ENCODE results near the gene FAM170B.

Gene FAM170B

DNA sequence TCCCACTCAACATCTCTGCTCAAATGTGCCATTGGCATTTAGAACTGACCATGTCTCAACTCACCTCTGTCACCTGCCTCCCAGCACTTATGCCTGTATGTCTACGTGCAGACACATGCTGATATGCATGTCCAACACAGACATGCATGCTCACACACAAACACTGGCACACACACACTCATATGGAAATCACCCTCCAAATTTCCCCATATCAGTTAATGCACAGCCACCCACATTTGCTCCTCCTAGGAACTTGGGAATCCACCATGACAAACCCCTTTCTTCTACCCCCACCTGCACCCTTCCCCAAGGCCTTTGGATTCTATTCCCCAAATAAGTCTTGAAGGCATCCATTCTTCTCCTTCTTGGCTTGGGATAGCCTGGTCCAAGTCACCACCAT lies 4.4 kb downstream of the FAM170B start:
- Histone ChIP-seq H3K36me3 (ENCODE audit: control insufficient read depth in 5 of 5, insufficient read depth in 5 of 5, low read length in 5 of 5) (no peaks in the 10 kb centered on the region), H3K9ac (ENCODE audit: low read length in 5 of 5) (no peak overlapping the region), H3K27me3 (ENCODE audit: control insufficient read depth in 5 of 5, insufficient read depth in 4 of 5, low read length in 5 of 5) (peaks cover 0 to 3% (median 0%) of the 10 kb centered on the region in 5 donors), H3K4me3 (ENCODE audit: low read depth in 1 of 5, low read length in 5 of 5) (no peak overlapping the region), H3K4me1 (ENCODE audit: control insufficient read depth in 5 of 5, insufficient read depth in 5 of 5, low read length in 5 of 5) (peaks cover 0 to 10% (median 0%) of the 10 kb centered on the region in 5 donors), H3K9me3 (ENCODE audit: control insufficient read depth in 5 of 5, low read length in 5 of 5) (no peaks in the 10 kb centered on the region), H3K27ac (ENCODE audit: low read depth, low read length) (no peak overlapping the region)

GRCh38 chr10:49128854-49129253 lies 5.0 kb downstream of the FAM170B start:
- H3K4me3 ChIP-seq (ENCODE audit: low read depth in 1 of 5, low read length in 5 of 5): no peak overlapping the region
- H3K27me3 ChIP-seq (ENCODE audit: control insufficient read depth in 5 of 5, insufficient read depth in 4 of 5, low read length in 5 of 5): peaks cover 0 to 3% (median 0%) of the 10 kb centered on the region in 5 donors
- no peak overlapping the region for H3K27ac ChIP-seq (ENCODE audit: low read depth, low read length)
- H3K4me1 ChIP-seq (ENCODE audit: control insufficient read depth in 5 of 5, insufficient read depth in 5 of 5, low read length in 5 of 5): peaks cover 0 to 5% (median 0%) of the 10 kb centered on the region in 5 donors
- no peak overlapping the region for H3K9ac ChIP-seq (ENCODE audit: low read length in 5 of 5)
- H3K36me3 ChIP-seq (ENCODE audit: control insufficient read depth in 5 of 5, insufficient read depth in 5 of 5, low read length in 5 of 5): no peaks in the 10 kb centered on the region
- no peaks in the 10 kb centered on the region for H3K9me3 ChIP-seq (ENCODE audit: control insufficient read depth in 5 of 5, low read length in 5 of 5)

DNA sequence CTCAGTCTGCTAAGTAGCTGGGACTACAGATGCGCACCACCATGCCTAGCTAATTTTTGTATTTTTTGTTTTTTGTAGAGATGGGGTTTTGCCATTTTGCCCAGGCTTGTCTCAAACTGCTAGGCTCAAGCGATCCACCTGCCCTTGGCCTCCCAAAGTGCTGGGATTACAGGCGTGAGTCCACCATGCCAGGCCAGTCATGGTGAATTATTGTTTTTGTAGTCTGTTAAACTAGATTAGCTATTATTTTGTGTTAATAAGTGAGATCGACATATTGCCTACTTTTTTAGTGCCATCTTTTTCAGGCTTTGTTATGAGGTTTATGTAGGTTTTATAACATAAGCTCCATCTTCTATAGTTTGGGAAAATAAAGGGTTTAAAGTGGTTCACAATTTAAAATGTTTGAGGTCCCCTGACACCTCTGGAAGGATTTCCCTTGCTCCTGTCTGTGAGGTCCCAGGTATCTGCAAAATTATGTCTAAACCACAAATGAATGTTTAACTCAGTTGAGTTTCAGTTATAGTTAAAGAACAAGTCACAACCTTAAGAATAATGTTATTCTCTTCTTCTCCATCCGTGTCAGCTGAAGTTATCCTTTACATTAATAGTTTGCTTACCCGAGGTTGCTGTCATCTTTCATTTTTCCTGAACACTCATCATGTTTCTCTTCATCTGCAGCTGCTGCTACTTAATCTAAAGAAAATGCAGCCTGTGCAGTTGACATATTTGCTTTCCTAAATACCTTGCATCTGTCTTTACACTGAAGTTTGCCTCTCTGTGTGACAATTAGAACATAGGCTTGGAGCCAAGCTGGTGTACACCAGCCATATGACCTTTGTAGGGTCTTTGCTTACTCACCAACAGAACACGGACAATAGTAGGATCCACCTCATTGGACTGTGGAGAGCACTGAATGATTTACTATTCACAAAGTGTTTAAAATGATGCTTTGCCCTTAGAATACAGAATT lies 9.6 kb downstream of the FAM170B start:
- Histone ChIP-seq H3K27ac (ENCODE audit: low read depth, low read length) (no peak overlapping the region), H3K4me1 (ENCODE audit: control insufficient read depth in 5 of 5, insufficient read depth in 5 of 5, low read length in 5 of 5) (no peaks in the 10 kb centered on the region), H3K4me3 (ENCODE audit: low read depth in 1 of 5, low read length in 5 of 5) (no peak overlapping the region), H3K9ac (ENCODE audit: low read length in 5 of 5) (no peak overlapping the region), H3K27me3 (ENCODE audit: control insufficient read depth in 5 of 5, insufficient read depth in 4 of 5, low read length in 5 of 5) (peaks cover 0 to 3% (median 0%) of the 10 kb centered on the region in 5 donors), H3K36me3 (ENCODE audit: control insufficient read depth in 5 of 5, insufficient read depth in 5 of 5, low read length in 5 of 5) (no peaks in the 10 kb centered on the region), H3K9me3 (ENCODE audit: control insufficient read depth in 5 of 5, low read length in 5 of 5) (no peaks in the 10 kb centered on the region)

GRCh38 chr10:49120911-49121310 lies 12.9 kb downstream of the FAM170B start:
- Histone ChIP-seq H3K4me3 (ENCODE audit: low read depth in 1 of 5, low read length in 5 of 5) (no peak overlapping the region), H3K36me3 (ENCODE audit: control insufficient read depth in 5 of 5, insufficient read depth in 5 of 5, low read length in 5 of 5) (no peaks in the 10 kb centered on the region), H3K27me3 (ENCODE audit: control insufficient read depth in 5 of 5, insufficient read depth in 4 of 5, low read length in 5 of 5) (no peaks in the 10 kb centered on the region), H3K4me1 (ENCODE audit: control insufficient read depth in 5 of 5, insufficient read depth in 5 of 5, low read length in 5 of 5) (peaks cover 0 to 13% (median 10%) of the 10 kb centered on the region in 5 donors), H3K9ac (ENCODE audit: low read length in 5 of 5) (no peak overlapping the region), H3K27ac (ENCODE audit: low read depth, low read length) (no peak overlapping the region), H3K9me3 (ENCODE audit: control insufficient read depth in 5 of 5, low read length in 5 of 5) (no peaks in the 10 kb centered on the region)

- H3K36me3 ChIP-seq (ENCODE audit: control insufficient read depth in 5 of 5, insufficient read depth in 5 of 5, low read length in 5 of 5): no peaks in the 10 kb centered on the region
- no peak overlapping the region for H3K27ac ChIP-seq (ENCODE audit: low read depth, low read length)
- no peak overlapping the region for H3K4me3 ChIP-seq (ENCODE audit: low read depth in 1 of 5, low read length in 5 of 5)
- peaks cover 0 to 18% (median 17%) of the 10 kb centered on the region in 5 donors for H3K4me1 ChIP-seq (ENCODE audit: control insufficient read depth in 5 of 5, insufficient read depth in 5 of 5, low read length in 5 of 5)
- no peak overlapping the region for H3K9ac ChIP-seq (ENCODE audit: low read length in 5 of 5)
- H3K9me3 ChIP-seq (ENCODE audit: control insufficient read depth in 5 of 5, low read length in 5 of 5): no peaks in the 10 kb centered on the region
- H3K27me3 ChIP-seq (ENCODE audit: control insufficient read depth in 5 of 5, insufficient read depth in 4 of 5, low read length in 5 of 5): no peaks in the 10 kb centered on the region
These were observed 14.1 kb downstream of the FAM170B start for GRCh38 chr10:49119746-49120145.

- H3K4me1 ChIP-seq (ENCODE audit: control insufficient read depth in 5 of 5, insufficient read depth in 5 of 5, low read length in 5 of 5): peaks cover 3 to 30% (median 28%) of the 10 kb centered on the region in 5 donors
- H3K9me3 ChIP-seq (ENCODE audit: control insufficient read depth in 5 of 5, low read length in 5 of 5): no peaks in the 10 kb centered on the region
- H3K27ac ChIP-seq (ENCODE audit: low read depth, low read length): no peak overlapping the region
- H3K4me3 ChIP-seq (ENCODE audit: low read depth in 1 of 5, low read length in 5 of 5): no peak overlapping the region
- no peaks in the 10 kb centered on the region for H3K27me3 ChIP-seq (ENCODE audit: control insufficient read depth in 5 of 5, insufficient read depth in 4 of 5, low read length in 5 of 5)
- no peaks in the 10 kb centered on the region for H3K36me3 ChIP-seq (ENCODE audit: control insufficient read depth in 5 of 5, insufficient read depth in 5 of 5, low read length in 5 of 5)
- no peak overlapping the region for H3K9ac ChIP-seq (ENCODE audit: low read length in 5 of 5)
These were observed 15.3 kb downstream of the FAM170B start for GRCh38 chr10:49118430-49119074.

- no peak overlapping the region for H3K9ac ChIP-seq (ENCODE audit: low read length in 5 of 5)
- no peaks in the 10 kb centered on the region for H3K9me3 ChIP-seq (ENCODE audit: control insufficient read depth in 5 of 5, low read length in 5 of 5)
- H3K4me3 ChIP-seq (ENCODE audit: low read depth in 1 of 5, low read length in 5 of 5): no peak overlapping the region
- no peak overlapping the region for H3K27ac ChIP-seq (ENCODE audit: low read depth, low read length)
- no peaks in the 10 kb centered on the region for H3K36me3 ChIP-seq (ENCODE audit: control insufficient read depth in 5 of 5, insufficient read depth in 5 of 5, low read length in 5 of 5)
- H3K4me1 ChIP-seq (ENCODE audit: control insufficient read depth in 5 of 5, insufficient read depth in 5 of 5, low read length in 5 of 5): peaks cover 3 to 37% (median 37%) of the 10 kb centered on the region in 5 donors
- H3K27me3 ChIP-seq (ENCODE audit: control insufficient read depth in 5 of 5, insufficient read depth in 4 of 5, low read length in 5 of 5): no peaks in the 10 kb centered on the region
These were observed 16.3 kb downstream of the FAM170B start for GRCh38 chr10:49117376-49118070.

GRCh38 chr10:49116509-49117375 lies 17.1 kb downstream of the FAM170B start:
- Histone ChIP-seq H3K27me3 (ENCODE audit: control insufficient read depth in 5 of 5, insufficient read depth in 4 of 5, low read length in 5 of 5) (no peaks in the 10 kb centered on the region), H3K27ac (ENCODE audit: low read depth, low read length) (no peak overlapping the region)

GRCh38 chr10:49115796-49116508 lies 17.9 kb downstream of the FAM170B start:
- Histone ChIP-seq H3K36me3 (ENCODE audit: control insufficient read depth in 5 of 5, insufficient read depth in 5 of 5, low read length in 5 of 5) (no peaks in the 10 kb centered on the region), H3K9me3 (ENCODE audit: control insufficient read depth in 5 of 5, low read length in 5 of 5) (no peaks in the 10 kb centered on the region), H3K9ac (ENCODE audit: low read length in 5 of 5) (peak overlapping the region in 1 of 5 donors; percentile 38), H3K27ac (ENCODE audit: low read depth, low read length) (no peak overlapping the region), H3K27me3 (ENCODE audit: control insufficient read depth in 5 of 5, insufficient read depth in 4 of 5, low read length in 5 of 5) (no peaks in the 10 kb centered on the region), H3K4me1 (ENCODE audit: control insufficient read depth in 5 of 5, insufficient read depth in 5 of 5, low read length in 5 of 5) (peaks cover 3 to 53% (median 48%) of the 10 kb centered on the region in 5 donors), H3K4me3 (ENCODE audit: low read depth in 1 of 5, low read length in 5 of 5) (peak overlapping the region in 3 of 5 donors; percentile 47 to 58 (median 56))

More at GRCh38 chr10:49116509-49117375, 17.1 kb downstream of the FAM170B start:
- no peak overlapping the region for H3K9ac ChIP-seq (ENCODE audit: low read length in 5 of 5)
- H3K36me3 ChIP-seq (ENCODE audit: control insufficient read depth in 5 of 5, insufficient read depth in 5 of 5, low read length in 5 of 5): no peaks in the 10 kb centered on the region
- H3K4me3 ChIP-seq (ENCODE audit: low read depth in 1 of 5, low read length in 5 of 5): no peak overlapping the region
- H3K9me3 ChIP-seq (ENCODE audit: control insufficient read depth in 5 of 5, low read length in 5 of 5): no peaks in the 10 kb centered on the region
- peaks cover 3 to 45% (median 44%) of the 10 kb centered on the region in 5 donors for H3K4me1 ChIP-seq (ENCODE audit: control insufficient read depth in 5 of 5, insufficient read depth in 5 of 5, low read length in 5 of 5)

All from subcutaneous abdominal adipose tissue (tissue), 5 donors.